H1 (cell line): ENCODE data around the gene DNAJB11. TPM values are rescaled to one million over a fixed set of nuclear protein-coding genes. Genes with fewer than 3 reads are reported as not detected.

Experiments
- CTCF ChIA-PET: fragments of 300-600 bp; sonication (Branson Sonifier 250); formaldehyde crosslinking; loops from one replicate; lab custom pipeline; 2021; ENCODE audit not compliant: partially characterized antibody; lab: Charles Lee
- POLR2A ChIA-PET: fragments of 300-600 bp; sonication (Branson Sonifier 250); formaldehyde crosslinking; loops from one replicate; lab custom pipeline; 2021; ENCODE audit warnings: inconsistent platforms; ENCODE audit not compliant: partially characterized antibody; lab: Charles Lee
- DNase-seq, 2 experiments: peaks; one replicate each; pipeline versions ENCODE4 v3.0.0 to v3.0.0-alpha.2; 2010 to 2022; ENCODE audit warnings: low spot score in 2 of 2, low read depth in 1 of 2, mixed read lengths in 1 of 2
- FAIRE-seq: peaks from 2 replicates; lab custom pipeline; 2011; peaks lifted over from hg19 to GRCh38; lab: Jason Lieb, UNC
- H2AFZ ChIP-seq: 2 replicates; pipeline ENCODE4 v1.8.1; 2012; ENCODE audit warnings: low read length, inconsistent platforms
- H2AK5ac ChIP-seq: 2 replicates; pipeline ENCODE4 v1.6.1; 2013; ENCODE audit warnings: low read depth, low read length
- H2BK120ac ChIP-seq: replicated peaks from 2 replicates; pipeline ENCODE3; 2013; ENCODE audit warnings: low read depth, low read length, inconsistent platforms
- H2BK12ac ChIP-seq: 2 replicates; pipeline ENCODE4 v1.6.1; 2013; ENCODE audit warnings: low read depth, low read length
- H2BK15ac ChIP-seq: 2 replicates; pipeline ENCODE4 v1.6.1; 2013; ENCODE audit warnings: low read length
- H2BK20ac ChIP-seq: 2 replicates; pipeline ENCODE4 v1.6.1; 2013; ENCODE audit warnings: low read length
- H2BK5ac ChIP-seq: 2 replicates; pipeline ENCODE4 v1.6.1; 2013; ENCODE audit warnings: low read depth, low read length
- H3K14ac ChIP-seq: 2 replicates; pipeline ENCODE4 v1.6.1; 2013; ENCODE audit warnings: inconsistent platforms; ENCODE audit not compliant: insufficient read length
- H3K18ac ChIP-seq: 2 replicates; pipeline ENCODE4 v1.6.1; 2013; ENCODE audit warnings: low read length; ENCODE audit errors: extremely low read depth
- H3K23ac ChIP-seq: 2 replicates; pipeline ENCODE4 v1.6.1; 2013; ENCODE audit warnings: inconsistent platforms; ENCODE audit not compliant: insufficient read length
- H3K23me2 ChIP-seq: 2 replicates; pipeline ENCODE4 v1.6.1; 2013; ENCODE audit warnings: low read depth, low read length
- H3K27ac ChIP-seq: 2 replicates; pipeline ENCODE4 v1.6.1; 2011; ENCODE audit warnings: low read depth, low read length, inconsistent platforms
- H3K27me3 ChIP-seq, 4 experiments: replicated peaks in 1 of 4; 1 replicate in 1 of 4; 2 replicates in 3 of 4; pipeline versions ENCODE4 v1.6.1 to v1.8.1; 2011 to 2013; ENCODE audit warnings: low read length in 3 of 4, mild to moderate bottlenecking in 3 of 4, inconsistent platforms in 2 of 4, mixed read lengths in 2 of 4, moderate library complexity in 1 of 4; ENCODE audit not compliant: control insufficient read depth in 3 of 4, insufficient read depth in 3 of 4; ENCODE audit errors: extremely low read depth in 1 of 4
- H3K36me3 ChIP-seq, 4 experiments: 2 replicates each; pipeline versions ENCODE4 v1.6.1 to v1.8.1; 2011 to 2013; ENCODE audit warnings: mild to moderate bottlenecking in 4 of 4, low read length in 3 of 4, moderate library complexity in 2 of 4, control low read depth in 1 of 4, inconsistent platforms in 1 of 4; ENCODE audit not compliant: insufficient read depth in 4 of 4, control insufficient read depth in 2 of 4
- H3K4ac ChIP-seq: replicated peaks from 2 replicates; pipeline ENCODE3; 2013; ENCODE audit warnings: low read length, low read depth, mixed read lengths, inconsistent platforms; ENCODE audit not compliant: insufficient read length
- H3K4me1 ChIP-seq, 4 experiments: replicated peaks in 1 of 4; 1 replicate in 1 of 4; 2 replicates in 3 of 4; pipeline versions ENCODE4 v1.6.1 to v1.8.1; 2011 to 2013; ENCODE audit warnings: low read length in 3 of 4, inconsistent platforms in 2 of 4, mixed read lengths in 1 of 4; ENCODE audit not compliant: insufficient read depth in 4 of 4, control insufficient read depth in 3 of 4
- H3K4me2 ChIP-seq, 2 experiments: 2 replicates each; pipeline versions ENCODE4 v1.6.1 to v1.8.1; 2011 to 2013; ENCODE audit warnings: low read depth in 2 of 2, low read length in 2 of 2, control low read depth in 1 of 2, inconsistent platforms in 1 of 2, mild to moderate bottlenecking in 1 of 2; ENCODE audit not compliant: insufficient read depth in 1 of 2
- H3K4me3 ChIP-seq, 4 experiments: fragments of 200-600, 300-600 bp in 1 of 4; sonication (generic), shearing (Covaris generic), sonication (Bioruptor Twin) in 1 of 4; 2 replicates each; pipeline versions ENCODE4 v1.5.1 to v1.8.1; 2011 to 2016; ENCODE audit warnings: low read length in 4 of 4, low read depth in 3 of 4, control low read depth in 2 of 4, inconsistent platforms in 2 of 4, mild to moderate bottlenecking in 2 of 4, mixed read lengths in 1 of 4, moderate library complexity in 1 of 4; ENCODE audit not compliant: insufficient read depth in 2 of 4; ENCODE audit errors: extremely low read depth in 1 of 4
- H3K56ac ChIP-seq: replicated peaks from 2 replicates; pipeline ENCODE3; 2013; ENCODE audit warnings: low read depth, mild to moderate bottlenecking, mixed read lengths, low read length, inconsistent platforms; ENCODE audit not compliant: insufficient read length
- H3K79me1 ChIP-seq: 2 replicates; pipeline ENCODE4 v1.6.1; 2013; ENCODE audit warnings: low read depth, low read length, control low read depth
- H3K79me2 ChIP-seq, 2 experiments: 2 replicates each; pipeline versions ENCODE4 v1.6.1 to v1.8.1; 2012 to 2013; ENCODE audit warnings: low read length in 2 of 2, mild to moderate bottlenecking in 2 of 2, inconsistent platforms in 1 of 2; ENCODE audit not compliant: insufficient read depth in 2 of 2, control insufficient read depth in 1 of 2
- H3K9ac ChIP-seq, 4 experiments: replicated peaks in 1 of 4; 1 replicate in 1 of 4; 2 replicates in 3 of 4; pipeline versions ENCODE4 v1.6.1 to v1.8.1; 2011 to 2013; ENCODE audit warnings: low read depth in 3 of 4, low read length in 3 of 4, control low read depth in 2 of 4, mild to moderate bottlenecking in 2 of 4, moderate library complexity in 2 of 4, inconsistent platforms in 1 of 4; ENCODE audit errors: extremely low read depth in 1 of 4
- H3K9me3 ChIP-seq, 2 experiments: 2 replicates each; pipeline versions ENCODE4 v1.6.1 to v1.8.1; 2012 to 2013; ENCODE audit warnings: mild to moderate bottlenecking in 2 of 2, moderate library complexity in 2 of 2, control low read depth in 1 of 2, inconsistent platforms in 1 of 2, low read depth in 1 of 2, low read length in 1 of 2, mixed read lengths in 1 of 2; ENCODE audit not compliant: insufficient read depth in 2 of 2
- H4K20me1 ChIP-seq, 2 experiments: replicated peaks in 1 of 2; 2 replicates each; pipeline versions ENCODE3 to v1.8.1; 2011 to 2013; ENCODE audit warnings: inconsistent platforms in 2 of 2, low read length in 2 of 2, mild to moderate bottlenecking in 1 of 2; ENCODE audit not compliant: insufficient read depth in 2 of 2, control insufficient read depth in 1 of 2
- H4K5ac ChIP-seq: 2 replicates; pipeline ENCODE4 v1.6.1; 2013; ENCODE audit warnings: low read length, low read depth, mixed read lengths, inconsistent platforms; ENCODE audit not compliant: insufficient read length
- H4K8ac ChIP-seq: 2 replicates; pipeline ENCODE4 v1.8.0; 2013; ENCODE audit warnings: mild to moderate bottlenecking, moderate library complexity, low read length, inconsistent platforms; ENCODE audit not compliant: insufficient read depth; ENCODE audit errors: extremely low read depth
- H4K91ac ChIP-seq: replicated peaks from 2 replicates; pipeline ENCODE3; 2013; ENCODE audit warnings: low read length, mixed read lengths, inconsistent platforms; ENCODE audit not compliant: insufficient read length
- EGR1 ChIP-seq: IDR thresholded peaks from 2 replicates; pipeline ENCODE4 v1.6.1; 2011; ENCODE audit warnings: low read depth, low read length, borderline replicate concordance
- EZH2 ChIP-seq: fragments of 200-600 bp; sonication (generic); IDR thresholded peaks from 2 replicates; pipeline ENCODE4 v1.7.1; 2012; ENCODE audit warnings: low read depth, mild to moderate bottlenecking, moderate library complexity, low read length, inconsistent platforms; ENCODE audit not compliant: severe bottlenecking
- HDAC6 ChIP-seq: IDR thresholded peaks from one replicate; pipeline ENCODE4 v1.7.1; 2012; ENCODE audit warnings: low read depth, mild to moderate bottlenecking, inconsistent platforms, low read length, moderate library complexity
- MAFK ChIP-seq: IDR thresholded peaks from 2 replicates; pipeline ENCODE4 v1.6.1; 2012; ENCODE audit warnings: low read depth, mild to moderate bottlenecking, improper control_type of control experiment, low read length
- RBBP5 ChIP-seq: IDR thresholded peaks from 2 replicates; pipeline ENCODE4 v1.7.1; 2012; ENCODE audit warnings: low read depth, mild to moderate bottlenecking, inconsistent platforms, low read length, moderate library complexity, borderline replicate concordance
- SUZ12 ChIP-seq: fragments of 200-600 bp; sonication (generic); IDR thresholded peaks from 2 replicates; pipeline ENCODE4 v1.6.1; 2012; ENCODE audit warnings: mild to moderate bottlenecking, inconsistent platforms, low read length, moderate library complexity, mixed read lengths
- WGBS, 2 experiments: shearing (Covaris generic) in 1 of 2; methylation state at CpG; one replicate each; pipeline versions ENCODE4 v1.1.6 to v1.1.7; 2013 to 2015; ENCODE audit warnings: low lambda C conversion rate in 2 of 2, mixed read lengths in 2 of 2, inconsistent platforms in 1 of 2, low coverage in 1 of 2, missing lambda C conversion rate in 1 of 2; ENCODE audit not compliant: insufficient replicate concordance in 2 of 2, insufficient coverage in 1 of 2, insufficient read length in 1 of 2; ENCODE audit errors: extremely low coverage in 1 of 2, missing lambda C conversion rate in 1 of 2; 5-methylcytosine and 5-hydroxymethylcytosine counted together
- polyA plus RNA-seq, 7 experiments: library from polyadenylated mRNA; depleted of rRNA in 3 of 7; stranded (reverse) in 5 of 7; unstranded in 2 of 7; fragments of >200 nt in 5 of 7; fragments of 200-250 nt in 2 of 7; gene quantifications; 1 replicate in 5 of 7; 2 replicates in 1 of 7; 4 replicates in 1 of 7; pipeline versions ENCODE4 v1.2.1 to v1.2.3, GENCODE V29; 2011 to 2013; ENCODE audit warnings: missing spikeins in 2 of 7, mixed read lengths in 2 of 7
- total RNA-seq: library from RNA; stranded (reverse); fragmentation: NEBNext Ultra II Directional; extraction: Animal tissue kit (Norgen Biotek cat#: 25700); gene quantifications from 2 replicates; pipeline ENCODE4 v1.2.1, GENCODE V29; 2021

Gene DNAJB11
- total and polyA plus RNA-seq, 2 of the 8 experiments (the other 6 are each of a cell fraction or from before 2014, with no cell fraction given) = 14.6 to 63.9 TPM

GRCh38 chr3:186525369-186526255 is 44.9 kb upstream of the DNAJB11 start:
- no peak overlapping the region for H3K18ac ChIP-seq
- H4K8ac ChIP-seq = no peak overlapping the region
- WGBS, 2 experiments = 80% methylated on average over 9 of the region's 9 CpGs; no CpG with 5 or more reads in 1 of the 2 experiments
- DNase-seq = no peak
- H2BK12ac ChIP-seq = no peak overlapping the region
- no peaks in the 10 kb centered on the region for H3K9me3 ChIP-seq
- H3K9ac ChIP-seq = no peak overlapping the region
- no peak overlapping the region for H4K91ac ChIP-seq
- no peaks in the 10 kb centered on the region; a peak in 1 of 7 replicates for H3K27me3 ChIP-seq
- H3K79me2 ChIP-seq = no peaks in the 10 kb centered on the region
- ChIA-PET POLR2A (no interaction called here), CTCF (interaction anchor here (0.7 to 5.2 kb wide), 5 partner anchors 8 to 266 kb away, joined by 3 to 55 read pairs (median 4); no protein-coding TSS in a partner anchor)
- no peaks in the 10 kb centered on the region for H3K36me3 ChIP-seq
- no peak for FAIRE-seq
- no peak overlapping the region for H2BK120ac ChIP-seq
- no peak overlapping the region for H2AK5ac ChIP-seq
- no peak overlapping the region for H2AFZ ChIP-seq
- no peak overlapping the region for H3K4ac ChIP-seq
- no peak overlapping the region for H2BK5ac ChIP-seq
- no peak overlapping the region for H3K14ac ChIP-seq
- H3K23ac ChIP-seq = no peak overlapping the region
- H4K5ac ChIP-seq = no peak overlapping the region
- H3K56ac ChIP-seq = no peak overlapping the region
- H3K4me1 ChIP-seq = 0 out of 7 replicates have a peak, but pooled peaks cover 0 to 3% (median 0%) of the 10 kb centered on the region in 4 experiments
- H2BK15ac ChIP-seq = no peak overlapping the region
- no peak overlapping the region for H2BK20ac ChIP-seq
- no peaks in the 10 kb centered on the region for H3K79me1 ChIP-seq
- TF ChIP-seq MAFK = no peak
- TF ChIP-seq HDAC6 = no peak
- no peak for TF ChIP-seq EZH2
- no peak for TF ChIP-seq EGR1
- TF ChIP-seq RBBP5 = no peak
- no peak for TF ChIP-seq SUZ12
- H3K23me2 ChIP-seq = peaks cover 2% of the 10 kb centered on the region; the same call in 1 of the 2 replicates
- H4K20me1 ChIP-seq = no peaks in the 10 kb centered on the region
- H3K4me3 ChIP-seq = no peak overlapping the region
- no peak overlapping the region for H3K4me2 ChIP-seq
- H3K27ac ChIP-seq = no peak overlapping the region
